GM12878 (cell line): Measurements from ENCODE around the gene PHACTR1.

Experiments used
- BACH1 ChIP-seq: fragments of 450-650 bp; IDR thresholded peaks from 2 replicates; pipeline ENCODE4 v1.6.1; 2017; ENCODE audit warnings: mild to moderate bottlenecking, borderline replicate concordance
- EP300 ChIP-seq, 2 experiments: fragments of 150-350 bp in 1 of 2; IDR thresholded peaks; 2 replicates each; pipeline ENCODE4 v1.6.1; 2011 to 2012; ENCODE audit warnings: low read depth in 2 of 2, low read length in 2 of 2, borderline replicate concordance in 1 of 2, improper control_type of control experiment in 1 of 2, inconsistent platforms in 1 of 2; ENCODE audit not compliant: control insufficient read depth in 1 of 2
- NR2C2 ChIP-seq: IDR thresholded peaks from 2 replicates; pipeline ENCODE4 v1.6.1; 2011; ENCODE audit warnings: borderline replicate concordance, low read depth; ENCODE audit not compliant: control insufficient read depth, insufficient read length
- PAX5 ChIP-seq: IDR thresholded peaks from 2 replicates; pipeline ENCODE4 v1.6.1; 2011; ENCODE audit warnings: low read depth, low read length, borderline replicate concordance
- SPI1 ChIP-seq: IDR thresholded peaks from 2 replicates; pipeline ENCODE4 v1.6.1; 2011; ENCODE audit warnings: low read depth, mild to moderate bottlenecking, low read length, moderate library complexity, borderline replicate concordance; ENCODE audit not compliant: insufficient read depth
- SRF ChIP-seq, 2 experiments: IDR thresholded peaks; 2 replicates each; pipeline ENCODE4 v1.6.1; 2011; ENCODE audit warnings: low read depth in 2 of 2, low read length in 2 of 2, mild to moderate bottlenecking in 1 of 2, moderate library complexity in 1 of 2
- STAT1 ChIP-seq: fragments of 450-650 bp; conservative IDR thresholded peaks from 2 replicates; pipeline ENCODE4 v1.6.1; 2014; ENCODE audit warnings: antibody characterized with exemption, mild to moderate bottlenecking
- TAF1 ChIP-seq: IDR thresholded peaks from 2 replicates; pipeline ENCODE4 v1.6.1; 2011; ENCODE audit warnings: mild to moderate bottlenecking, low read depth, low read length, borderline replicate concordance
- YBX1 ChIP-seq: fragments of 450-650 bp; IDR thresholded peaks from 2 replicates; pipeline ENCODE4 v1.6.1; 2016; ENCODE audit warnings: antibody characterized with exemption
- TF ChIP-seq, protein P1 (sequence below), 3 experiments: IDR thresholded peaks in 2 of 3; conservative IDR thresholded peaks in 1 of 3; 2 replicates each; pipeline ENCODE4 v1.5.1; 2011; ENCODE audit warnings: low read depth in 3 of 3, low read length in 3 of 3, mild to moderate bottlenecking in 3 of 3, control low read depth in 2 of 3, moderate library complexity in 2 of 3, inconsistent platforms in 1 of 3, mixed read lengths in 1 of 3; ENCODE audit not compliant: control insufficient read depth in 2 of 3, insufficient read depth in 1 of 3; ENCODE audit errors: extremely low read depth in 1 of 3

DNA sequence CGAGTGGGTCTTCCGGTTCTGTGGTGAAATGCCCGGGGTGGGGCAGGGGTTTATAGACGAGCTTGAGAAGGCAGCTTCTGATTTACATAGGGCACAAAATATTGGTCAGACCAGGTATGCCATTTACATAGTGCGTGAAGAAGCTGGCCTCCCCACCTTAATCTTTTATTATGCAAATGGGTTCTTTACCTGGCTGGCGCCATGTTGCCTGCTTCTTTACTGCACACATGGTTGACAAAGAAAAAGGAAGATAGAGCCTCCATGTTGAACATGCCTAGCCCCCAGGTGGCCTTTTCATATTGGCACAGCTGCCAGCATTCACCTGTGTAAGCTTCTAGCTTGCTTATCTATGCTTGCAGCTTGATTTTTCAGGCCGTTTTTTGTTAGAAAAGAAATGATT, 276.2 kb downstream of the PHACTR1 start:
- TF ChIP-seq BACH1 (no peak), EP300 (IDR thresholded peaks at IDR 0.05; ENCODE audit: borderline replicate concordance in 1 of 2, control insufficient read depth in 1 of 2, low read depth in 2 of 2, low read length in 2 of 2) (no peak), NR2C2 (no peak), STAT1 (no peak), YBX1 (no peak), PAX5 (no peak), SPI1 (no peak), TAF1 (no peak), SRF (IDR thresholded peaks at IDR 0.05; ENCODE audit: low read depth in 2 of 2, low read length in 2 of 2) (no peak)
- TF ChIP-seq, protein P1, sequence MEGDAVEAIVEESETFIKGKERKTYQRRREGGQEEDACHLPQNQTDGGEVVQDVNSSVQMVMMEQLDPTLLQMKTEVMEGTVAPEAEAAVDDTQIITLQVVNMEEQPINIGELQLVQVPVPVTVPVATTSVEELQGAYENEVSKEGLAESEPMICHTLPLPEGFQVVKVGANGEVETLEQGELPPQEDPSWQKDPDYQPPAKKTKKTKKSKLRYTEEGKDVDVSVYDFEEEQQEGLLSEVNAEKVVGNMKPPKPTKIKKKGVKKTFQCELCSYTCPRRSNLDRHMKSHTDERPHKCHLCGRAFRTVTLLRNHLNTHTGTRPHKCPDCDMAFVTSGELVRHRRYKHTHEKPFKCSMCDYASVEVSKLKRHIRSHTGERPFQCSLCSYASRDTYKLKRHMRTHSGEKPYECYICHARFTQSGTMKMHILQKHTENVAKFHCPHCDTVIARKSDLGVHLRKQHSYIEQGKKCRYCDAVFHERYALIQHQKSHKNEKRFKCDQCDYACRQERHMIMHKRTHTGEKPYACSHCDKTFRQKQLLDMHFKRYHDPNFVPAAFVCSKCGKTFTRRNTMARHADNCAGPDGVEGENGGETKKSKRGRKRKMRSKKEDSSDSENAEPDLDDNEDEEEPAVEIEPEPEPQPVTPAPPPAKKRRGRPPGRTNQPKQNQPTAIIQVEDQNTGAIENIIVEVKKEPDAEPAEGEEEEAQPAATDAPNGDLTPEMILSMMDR (IDR thresholded peaks at IDR 0.05 in 2 of 3, conservative IDR thresholded peaks at IDR 0.05 in 1 of 3; ENCODE audit: control insufficient read depth in 2 of 3, extremely low read depth in 1 of 3, insufficient read depth in 1 of 3, low read depth in 3 of 3, low read length in 3 of 3), result no peak
